ENCODE data around the gene ITGB1.

DNA sequence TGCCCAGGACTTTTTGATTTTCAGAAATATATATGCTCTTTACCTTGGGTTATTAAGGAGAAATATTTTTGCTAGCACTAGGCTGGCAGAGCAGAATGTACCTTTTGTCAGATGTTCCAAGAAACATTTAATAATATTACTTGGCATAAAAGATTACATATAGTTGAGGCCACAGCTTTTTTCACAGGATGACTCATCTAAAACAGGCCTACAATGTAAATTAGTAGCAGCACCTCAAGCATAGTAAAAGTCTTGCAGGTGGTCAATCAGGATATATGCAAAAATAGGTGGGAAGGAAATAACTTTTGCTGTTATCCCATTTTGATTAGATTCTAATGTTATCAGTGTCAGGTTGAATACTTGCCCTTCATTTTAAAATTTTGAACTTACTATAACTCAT lies 14.9 kb upstream of the ITGB1 start:
- TF ChIP-seq, protein P1, sequence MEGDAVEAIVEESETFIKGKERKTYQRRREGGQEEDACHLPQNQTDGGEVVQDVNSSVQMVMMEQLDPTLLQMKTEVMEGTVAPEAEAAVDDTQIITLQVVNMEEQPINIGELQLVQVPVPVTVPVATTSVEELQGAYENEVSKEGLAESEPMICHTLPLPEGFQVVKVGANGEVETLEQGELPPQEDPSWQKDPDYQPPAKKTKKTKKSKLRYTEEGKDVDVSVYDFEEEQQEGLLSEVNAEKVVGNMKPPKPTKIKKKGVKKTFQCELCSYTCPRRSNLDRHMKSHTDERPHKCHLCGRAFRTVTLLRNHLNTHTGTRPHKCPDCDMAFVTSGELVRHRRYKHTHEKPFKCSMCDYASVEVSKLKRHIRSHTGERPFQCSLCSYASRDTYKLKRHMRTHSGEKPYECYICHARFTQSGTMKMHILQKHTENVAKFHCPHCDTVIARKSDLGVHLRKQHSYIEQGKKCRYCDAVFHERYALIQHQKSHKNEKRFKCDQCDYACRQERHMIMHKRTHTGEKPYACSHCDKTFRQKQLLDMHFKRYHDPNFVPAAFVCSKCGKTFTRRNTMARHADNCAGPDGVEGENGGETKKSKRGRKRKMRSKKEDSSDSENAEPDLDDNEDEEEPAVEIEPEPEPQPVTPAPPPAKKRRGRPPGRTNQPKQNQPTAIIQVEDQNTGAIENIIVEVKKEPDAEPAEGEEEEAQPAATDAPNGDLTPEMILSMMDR (IDR thresholded peaks at IDR 0.05; ENCODE audit: low read depth, low read length, poor library complexity, severe bottlenecking) = no peak
- no peak for TF ChIP-seq EZH2phosphoT487 (IDR thresholded peaks at IDR 0.05; ENCODE audit: borderline replicate concordance, low read length)

Measured in DOHH2 (cell line).